ENCODE data around the gene ADAMTS5.

DNA sequence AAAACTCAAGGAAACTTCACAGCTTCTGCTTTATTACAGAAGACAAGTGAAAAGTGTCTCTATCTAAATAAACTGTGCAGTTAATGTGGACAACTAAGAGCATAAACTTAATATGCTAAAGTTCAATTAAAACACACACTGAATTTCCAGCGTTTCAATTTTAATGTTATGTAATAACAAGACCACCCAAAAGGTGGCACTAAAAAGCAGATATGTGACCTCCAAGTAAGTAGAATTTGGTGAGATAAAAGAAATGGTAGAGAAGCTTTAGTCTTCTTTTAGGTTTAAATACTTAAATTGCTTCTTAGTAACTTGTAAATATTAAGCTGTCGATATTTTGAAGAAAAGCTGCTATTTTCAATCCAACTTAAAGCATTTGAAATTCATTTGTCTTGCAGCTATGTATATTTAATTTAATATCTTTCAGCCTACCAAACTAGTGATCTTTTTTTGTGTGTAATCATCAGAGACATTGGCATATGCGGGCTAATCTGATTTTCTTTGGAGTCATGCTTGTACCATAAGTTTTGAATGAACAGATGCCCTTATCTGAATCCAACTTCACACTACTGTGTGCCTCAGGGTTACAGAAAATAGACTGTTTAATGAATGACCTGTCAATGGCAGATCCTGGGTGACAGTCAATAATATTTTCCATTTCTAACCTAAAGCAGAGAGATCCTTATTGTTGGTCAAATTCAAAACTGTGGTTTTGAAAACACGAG is 85.2 kb downstream of the ADAMTS5 start:
- peak in 2 of 6 experiments; percentile 11 to 32 for TF ChIP-seq CTCF (IDR thresholded peaks at IDR 0.05)
- no peak for TF ChIP-seq POLR2A (IDR thresholded peaks at IDR 0.05)
- TF ChIP-seq POLR2AphosphoS5 (IDR thresholded peaks at IDR 0.05), result no peak
- TF ChIP-seq EP300 (IDR thresholded peaks at IDR 0.05), result no peak

Data from upper lobe of left lung (tissue), 4 donors.